HG03521 (cell line): Measurements from ENCODE around the gene CNOT6L.

ENCODE experiments used
- ATAC-seq: cut with Tn5 transposase; IDR thresholded peaks from one replicate; pipeline ENCODE4 v1.9.1; 2021; ENCODE audit warnings: mild to moderate bottlenecking, moderate library complexity; ENCODE audit not compliant: unreplicated experiment

CNOT6L gene

DNA sequence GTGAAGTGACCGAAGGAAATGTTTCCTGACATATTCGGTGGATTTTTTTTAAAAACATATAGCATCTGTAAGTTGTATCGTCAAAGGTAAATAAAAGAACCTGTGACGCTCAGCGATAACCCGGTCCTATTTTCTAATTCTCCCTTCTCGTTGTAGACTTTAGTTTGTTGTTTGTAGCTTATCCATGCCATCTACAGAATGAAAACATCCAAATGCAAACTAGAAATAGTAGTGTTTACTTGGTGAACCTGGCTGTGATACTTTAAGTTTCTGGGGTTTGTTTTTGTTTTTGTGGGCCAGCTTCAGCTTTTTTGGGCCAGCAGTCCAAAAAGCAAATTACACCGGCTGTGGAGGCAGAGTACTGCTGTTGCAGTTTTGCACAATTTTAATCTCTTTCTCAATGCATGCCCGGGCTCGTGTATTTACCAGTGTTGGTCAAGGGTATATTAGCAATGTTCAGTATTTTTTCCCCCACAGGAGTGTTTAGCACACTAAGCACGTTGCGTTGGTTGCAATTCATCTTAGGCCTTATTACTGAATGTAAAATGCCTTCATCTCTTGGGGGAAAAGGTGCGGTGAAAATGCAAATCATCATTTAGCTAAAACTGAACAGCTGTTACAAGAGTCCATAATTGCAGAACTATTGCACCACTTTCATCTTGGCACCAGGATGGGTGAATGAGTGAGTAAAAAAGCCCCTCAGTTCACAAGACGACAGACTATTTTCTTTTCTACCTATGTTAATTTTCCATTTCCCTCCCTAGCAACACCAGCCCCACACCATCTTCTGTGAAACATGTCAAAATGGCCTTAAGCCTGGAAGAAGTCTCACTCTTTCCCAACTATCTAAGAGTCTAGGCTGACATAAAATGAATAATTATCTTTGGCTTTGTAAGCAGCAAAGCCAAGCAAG is 1.7 kb upstream of the CNOT6L start:
- no peak for ATAC-seq

DNA sequence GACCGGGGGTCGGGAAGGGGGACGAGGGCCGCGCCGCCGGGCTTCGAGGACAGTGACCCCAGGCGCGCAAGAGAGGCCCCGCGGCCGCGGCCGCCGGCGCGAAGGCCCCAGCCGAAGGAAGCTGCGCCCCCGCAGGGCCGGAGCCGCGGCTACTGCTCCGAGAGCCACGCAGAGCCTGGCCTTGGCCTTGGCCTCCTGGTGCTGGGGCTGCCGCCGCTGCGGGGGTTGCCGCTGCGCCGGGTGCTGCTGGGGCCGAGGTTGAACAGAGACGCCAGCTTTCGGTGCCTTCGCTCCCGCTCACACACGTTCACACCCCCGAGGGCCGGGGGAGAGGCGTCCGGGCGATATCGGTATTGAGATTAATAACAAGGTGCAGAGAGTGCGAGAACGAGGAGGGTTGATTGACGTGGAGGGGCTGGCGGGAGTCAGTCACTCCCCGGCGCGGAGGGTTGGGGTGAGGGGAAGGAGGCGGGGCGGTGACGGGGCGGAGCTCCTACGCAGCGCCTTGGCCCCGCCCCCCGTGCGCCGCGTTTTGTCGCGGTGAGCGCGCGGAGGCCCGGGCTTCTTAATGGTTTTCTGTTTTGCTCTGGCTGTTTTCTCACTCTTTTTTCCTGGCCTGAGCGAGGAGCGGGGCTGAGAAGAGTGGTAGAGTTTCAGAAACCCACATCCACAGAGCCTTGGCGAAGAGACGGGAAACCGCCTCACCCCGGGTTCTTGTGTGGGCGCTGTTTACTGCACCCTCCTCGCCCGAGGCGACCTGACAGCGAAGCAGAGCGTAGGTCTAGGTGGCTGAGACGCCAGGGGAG is 878 bp upstream of the CNOT6L start:
- peak; percentile 74 for ATAC-seq

DNA sequence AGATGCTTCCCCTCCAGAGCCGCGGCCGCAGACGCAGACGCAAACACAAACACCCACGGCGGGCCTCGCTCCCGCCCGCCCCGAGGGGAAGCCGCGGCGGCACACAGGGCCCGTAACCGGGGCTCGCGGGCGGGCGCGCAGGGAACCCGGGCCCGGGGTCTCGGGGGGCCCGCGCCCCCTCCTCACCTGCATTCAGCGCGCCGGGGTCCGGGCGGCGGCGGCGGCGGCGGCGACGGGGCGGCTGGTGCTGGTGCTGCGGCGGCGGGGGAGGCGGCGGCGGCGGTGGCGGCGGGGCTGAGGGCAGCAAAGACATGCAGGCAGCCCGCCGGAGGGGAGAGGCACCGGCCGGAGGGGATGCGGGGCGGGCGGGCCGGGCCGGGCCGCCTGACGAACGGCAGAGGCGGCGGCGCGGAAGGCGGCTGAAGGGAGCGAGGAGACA is 255 bp upstream of the CNOT6L start:
- peak; percentile 15 for ATAC-seq

DNA sequence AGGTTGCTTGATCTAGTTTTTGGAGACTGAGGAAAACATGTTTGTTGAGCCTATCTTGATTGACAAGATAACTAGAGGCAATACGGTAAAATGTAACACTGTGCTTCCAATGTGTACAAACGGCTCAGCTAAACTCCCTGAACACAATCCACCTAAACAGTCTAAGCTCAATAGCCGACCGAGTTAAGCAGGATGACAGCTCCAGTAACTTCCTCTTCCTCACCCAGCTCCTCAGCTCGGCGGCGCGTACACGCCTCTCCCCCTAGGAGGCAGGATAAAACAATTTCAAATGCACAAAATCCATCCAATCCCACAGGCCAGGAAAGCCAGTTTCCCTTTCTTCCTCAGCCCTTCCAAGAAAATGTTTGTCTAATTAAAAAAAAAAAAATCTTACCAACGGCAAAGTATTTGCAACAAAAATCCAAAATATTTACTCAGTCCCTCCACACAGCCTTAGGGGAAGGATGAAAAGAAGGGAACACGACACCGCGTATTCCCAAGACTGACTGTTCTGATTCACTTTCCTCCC is 1.0 kb downstream of the CNOT6L start:
- ATAC-seq = peak; percentile 12

DNA sequence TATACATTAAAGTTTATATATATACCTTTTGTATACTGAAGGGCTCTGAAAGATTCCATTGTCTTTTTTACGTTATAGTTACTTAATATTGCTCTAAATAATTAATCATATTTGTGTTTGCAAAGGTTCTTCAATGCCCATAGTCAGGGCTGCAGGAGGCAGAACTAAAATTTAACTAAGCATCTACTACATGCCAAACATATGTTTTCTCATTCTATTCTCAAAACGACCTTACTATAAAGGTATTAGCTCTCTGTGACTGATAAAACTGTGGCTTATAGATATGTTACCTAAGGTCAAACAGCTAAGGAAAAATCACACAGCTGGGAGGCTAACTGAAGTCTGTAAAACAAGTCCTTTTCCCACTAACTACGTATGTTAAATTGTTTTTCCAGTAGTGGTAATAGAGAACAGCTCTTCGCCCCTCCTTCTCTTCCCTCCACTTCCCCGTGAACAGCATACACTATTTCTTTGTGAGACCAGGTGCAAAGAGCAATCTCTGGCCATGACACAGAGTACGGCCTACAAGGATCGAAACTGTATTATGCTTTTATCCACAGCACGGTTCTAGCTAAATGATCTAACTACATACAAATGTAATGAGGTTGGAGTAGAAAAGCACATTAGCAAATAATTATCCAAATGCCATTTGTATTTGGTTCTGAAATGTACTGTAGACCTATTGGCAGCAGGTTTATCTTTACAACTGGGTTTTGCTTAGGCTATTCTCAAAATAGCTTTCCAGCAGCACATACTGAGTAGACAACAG is 1.7 kb downstream of the CNOT6L start:
- ATAC-seq = no peak

DNA sequence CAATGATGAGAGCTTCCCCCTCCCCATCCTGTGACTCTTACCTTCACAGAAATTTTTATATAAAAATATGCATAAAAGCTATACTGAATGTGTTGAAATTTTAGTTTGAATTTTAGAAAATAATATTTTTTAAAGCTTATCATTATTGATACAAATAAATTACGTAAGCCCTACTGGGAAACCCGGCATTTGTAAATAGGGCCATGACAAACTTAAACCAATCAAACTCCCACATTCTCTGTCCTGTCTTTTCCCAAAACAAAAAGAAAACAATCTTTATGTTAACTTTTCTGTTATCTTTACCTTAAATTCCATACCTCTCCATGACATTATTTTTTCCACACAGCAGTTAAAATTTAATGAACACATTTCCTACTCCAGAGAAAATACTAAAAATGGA is 2.6 kb downstream of the CNOT6L start:
- ATAC-seq = no peak

DNA sequence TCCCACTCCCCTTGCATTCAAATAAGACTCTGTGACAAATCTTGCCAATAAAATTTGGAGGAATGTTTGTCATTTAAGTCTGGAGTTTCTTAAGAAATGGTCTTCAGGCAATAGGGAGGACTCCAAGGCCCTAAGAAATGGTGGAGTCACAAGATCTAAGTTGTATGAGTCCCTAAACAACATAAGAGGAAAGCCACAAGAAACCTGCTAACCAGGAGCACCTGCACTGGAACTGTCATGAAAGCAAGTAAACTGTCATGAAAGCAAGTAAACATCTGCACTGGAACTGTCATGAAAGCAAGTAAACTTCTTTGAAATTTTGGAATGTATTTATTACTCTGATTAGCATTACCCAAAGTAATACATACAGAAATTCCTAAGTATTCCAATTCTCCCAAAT is 3.5 kb downstream of the CNOT6L start:
- no peak for ATAC-seq

DNA sequence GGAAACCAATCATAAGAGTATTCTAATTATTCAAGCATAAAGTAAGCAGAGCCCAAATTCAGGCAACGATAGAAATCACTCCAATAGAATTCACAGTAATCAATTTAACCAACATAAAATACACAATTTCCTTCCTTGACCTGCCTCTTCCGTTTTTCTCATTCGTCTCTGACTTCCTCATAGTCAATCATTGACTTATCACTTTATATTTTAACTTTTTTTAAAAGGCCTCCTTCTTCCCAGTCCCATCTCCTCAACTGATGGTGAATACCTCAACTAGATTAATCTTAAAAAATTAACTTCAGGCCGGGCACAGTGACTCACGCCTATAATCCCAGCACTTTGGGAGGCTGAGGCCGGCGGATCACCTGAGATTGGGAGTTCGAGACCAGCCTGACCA is 13.3 kb downstream of the CNOT6L start:
- no peak for ATAC-seq

DNA sequence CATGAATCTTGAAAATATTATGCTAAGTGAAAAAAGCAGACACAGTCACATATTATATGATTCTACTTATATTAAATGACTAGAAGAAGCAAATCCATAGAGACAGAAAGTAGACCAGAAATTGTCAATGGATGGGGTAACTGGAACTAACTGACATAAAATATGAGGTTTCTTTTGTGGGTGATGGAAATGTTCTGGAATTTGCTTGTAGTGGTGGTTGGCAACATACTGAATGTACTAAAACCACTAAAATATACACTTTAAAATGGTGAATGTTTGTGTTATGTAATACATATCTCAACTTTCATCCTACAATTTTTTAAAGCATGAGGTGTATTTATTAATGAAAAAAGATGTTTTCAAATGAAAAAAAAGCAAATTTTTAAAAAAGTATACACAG is 14.7 kb downstream of the CNOT6L start:
- no peak for ATAC-seq

DNA sequence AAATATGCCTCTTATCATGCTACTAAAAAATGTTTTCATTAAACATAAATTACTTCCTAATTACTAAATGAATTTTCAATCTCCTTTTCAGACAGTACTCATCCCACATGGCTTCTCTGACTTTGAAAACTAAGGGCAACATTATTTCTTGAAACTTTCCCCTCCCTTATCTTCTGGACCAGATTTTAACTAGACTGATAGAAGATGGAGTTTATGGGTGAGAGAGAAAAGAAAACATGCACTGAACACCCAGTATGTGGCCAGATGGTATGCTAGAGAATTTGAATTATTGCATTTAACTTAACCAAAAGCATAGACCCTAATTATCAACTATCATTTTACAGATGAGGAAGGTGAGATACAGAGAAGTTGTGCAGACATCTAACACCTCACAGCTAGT is 16.8 kb downstream of the CNOT6L start:
- ATAC-seq = no peak

DNA sequence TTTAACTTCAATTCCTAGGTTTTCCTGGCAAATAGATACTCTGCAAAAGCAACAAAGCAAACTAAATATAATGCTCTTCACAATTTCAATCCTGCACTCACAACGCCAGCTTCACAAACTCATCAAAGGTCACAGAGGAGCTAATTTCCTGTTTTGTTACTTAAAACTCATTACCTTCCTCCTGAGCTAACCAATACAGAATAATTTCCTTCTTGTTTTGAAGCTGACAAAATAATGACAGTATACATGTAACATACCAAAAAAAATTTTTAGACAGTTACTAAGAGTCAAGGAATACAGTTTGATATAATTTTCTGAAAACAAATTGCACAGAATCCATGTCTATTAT is 17.9 kb downstream of the CNOT6L start:
- no peak for ATAC-seq

DNA sequence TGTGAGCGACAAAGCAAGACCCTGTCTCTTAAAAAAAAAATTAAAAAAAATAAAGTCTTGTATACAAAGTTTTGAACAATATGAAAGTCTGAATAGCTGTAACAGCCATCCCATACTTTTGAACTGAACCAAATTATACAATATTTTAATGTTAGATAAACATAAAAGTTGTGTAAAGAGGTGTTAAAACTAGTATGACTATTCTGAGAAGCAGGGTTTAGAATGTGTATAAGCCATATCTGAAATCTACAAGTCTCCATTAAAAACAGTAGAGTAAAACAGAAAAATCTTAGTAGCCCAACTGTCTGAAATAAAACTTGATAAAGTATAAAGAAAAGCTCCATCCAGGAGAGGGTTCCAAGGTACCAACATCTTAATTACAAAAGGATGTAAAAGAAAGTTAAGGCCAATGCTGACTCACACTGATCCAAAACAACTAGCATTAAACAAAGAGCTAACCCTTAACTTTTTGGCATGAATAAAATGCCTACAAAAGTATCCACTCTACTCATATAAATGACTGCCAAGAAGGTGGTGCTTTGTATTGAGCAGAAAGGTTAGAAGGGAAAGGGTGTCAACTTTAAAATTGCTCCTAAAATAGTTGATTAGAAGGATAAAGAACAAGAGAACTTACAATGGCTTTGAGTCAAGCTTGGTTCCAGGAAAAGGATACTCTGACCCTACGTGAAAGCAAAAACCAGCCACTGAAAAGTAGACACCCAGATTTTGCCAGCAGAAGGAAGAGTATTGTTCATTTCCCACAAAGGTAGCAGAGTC is 18.5 kb downstream of the CNOT6L start:
- ATAC-seq = no peak

DNA sequence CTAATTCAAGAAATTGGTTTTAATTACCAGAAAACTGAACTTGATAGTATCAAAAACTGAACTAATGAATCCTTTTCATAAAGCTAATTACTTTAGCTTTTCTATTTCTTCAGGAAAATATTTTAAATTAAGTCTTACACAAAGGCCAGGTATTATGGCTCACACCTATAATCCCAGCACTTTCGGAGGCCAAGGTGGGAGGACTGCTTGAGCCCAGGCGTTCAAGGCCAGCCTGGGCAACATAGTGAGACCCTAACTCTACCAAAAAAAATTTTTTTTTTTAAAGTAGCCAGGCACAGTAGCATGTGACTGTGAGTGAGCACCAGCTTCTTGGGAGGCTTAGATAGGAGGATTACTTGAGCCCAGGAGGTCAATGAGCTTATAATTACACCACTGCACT is 19.1 kb downstream of the CNOT6L start:
- ATAC-seq = no peak

DNA sequence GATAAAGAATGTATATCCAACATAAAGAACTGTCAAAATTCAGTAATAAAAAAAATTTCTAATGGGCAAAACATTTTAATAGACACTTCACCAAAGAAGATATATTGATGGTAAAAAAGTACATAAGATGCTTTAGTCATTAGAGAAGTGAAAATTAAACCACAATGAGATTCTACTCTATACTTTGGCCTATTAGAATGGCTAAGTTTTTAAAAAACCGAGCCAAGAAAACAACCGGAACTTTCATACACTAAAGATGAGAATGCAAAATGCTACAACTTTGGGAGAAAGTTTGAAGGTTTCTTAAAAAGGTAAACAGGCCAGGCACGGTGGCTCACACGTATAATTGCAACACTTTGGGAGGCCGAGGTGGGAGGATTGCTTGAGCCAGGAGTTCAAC is 20.8 kb downstream of the CNOT6L start:
- ATAC-seq = no peak

DNA sequence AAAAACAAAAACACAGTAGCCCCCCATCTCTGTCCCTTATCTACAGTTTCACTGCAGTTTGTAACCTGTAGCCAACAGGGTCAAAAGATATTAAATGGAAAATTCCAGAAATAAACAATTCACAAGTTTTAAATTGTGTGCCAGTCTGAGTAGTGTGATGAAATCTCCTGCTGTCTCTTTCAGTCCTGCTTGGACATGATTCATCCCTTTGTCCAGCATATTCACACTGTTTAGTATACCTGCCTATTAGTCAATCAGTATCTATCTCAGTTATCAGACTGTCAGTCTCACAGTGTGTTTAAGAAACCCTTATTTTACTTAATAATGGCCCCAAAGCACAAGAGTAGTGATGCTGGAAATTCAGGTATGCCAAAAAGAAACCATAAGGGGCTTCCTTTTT is 21.9 kb downstream of the CNOT6L start:
- no peak for ATAC-seq

DNA sequence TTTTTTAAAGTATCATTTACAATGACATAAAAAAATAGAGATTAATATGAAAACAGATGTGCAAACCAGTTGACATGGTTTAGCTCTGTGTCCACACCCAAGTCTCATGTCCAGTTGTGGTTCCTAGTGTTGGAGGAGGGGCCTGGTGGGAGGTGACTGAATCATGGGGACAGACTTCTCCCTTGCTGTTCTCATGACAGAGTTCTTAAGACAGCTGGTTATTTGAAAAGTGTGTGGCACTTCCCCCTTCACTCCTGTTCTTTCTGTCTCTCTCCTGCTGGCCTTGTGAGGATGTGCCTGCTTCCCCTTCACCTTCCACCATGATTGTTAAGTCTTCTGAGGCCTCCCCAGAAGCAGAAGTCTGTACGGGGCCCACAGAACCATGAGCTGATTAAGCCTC is 23.8 kb downstream of the CNOT6L start:
- ATAC-seq = no peak

DNA sequence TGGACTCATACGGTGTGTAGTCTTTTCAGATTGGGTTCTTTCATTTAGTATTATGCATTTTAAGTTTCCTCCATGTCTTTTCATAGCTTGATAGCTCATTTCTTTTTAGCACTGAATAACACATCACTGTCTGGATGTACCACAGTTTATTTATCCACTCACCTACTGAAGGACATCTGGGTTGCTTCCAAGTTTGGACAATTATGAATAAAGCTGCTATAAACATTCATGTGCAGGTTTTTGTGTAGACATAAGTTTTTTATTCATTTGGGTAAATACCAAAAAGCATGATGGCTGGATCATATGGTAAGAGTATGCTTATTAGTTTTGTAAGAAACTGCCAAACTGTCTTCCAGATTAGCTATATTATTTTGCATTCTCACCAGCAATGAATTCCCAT is 29.0 kb downstream of the CNOT6L start:
- no peak for ATAC-seq

DNA sequence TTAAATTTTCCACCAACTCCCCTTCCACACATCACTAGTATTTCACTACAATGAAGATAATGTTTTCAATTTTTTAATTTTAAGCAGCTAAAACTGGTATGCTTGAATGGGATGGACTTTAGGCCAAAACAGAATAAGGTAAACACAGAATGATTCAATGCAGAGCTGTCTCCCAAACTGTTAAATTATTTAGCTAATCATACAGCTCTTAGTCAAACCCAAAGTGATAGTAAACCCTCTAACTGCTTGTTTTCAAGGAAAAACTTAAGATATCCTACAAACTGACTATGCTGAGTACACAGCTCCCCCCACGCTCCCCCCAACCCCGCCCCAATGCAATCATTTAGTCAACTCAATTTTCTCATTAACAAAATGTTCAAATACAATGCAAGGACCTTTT is 30.2 kb downstream of the CNOT6L start:
- ATAC-seq = no peak

DNA sequence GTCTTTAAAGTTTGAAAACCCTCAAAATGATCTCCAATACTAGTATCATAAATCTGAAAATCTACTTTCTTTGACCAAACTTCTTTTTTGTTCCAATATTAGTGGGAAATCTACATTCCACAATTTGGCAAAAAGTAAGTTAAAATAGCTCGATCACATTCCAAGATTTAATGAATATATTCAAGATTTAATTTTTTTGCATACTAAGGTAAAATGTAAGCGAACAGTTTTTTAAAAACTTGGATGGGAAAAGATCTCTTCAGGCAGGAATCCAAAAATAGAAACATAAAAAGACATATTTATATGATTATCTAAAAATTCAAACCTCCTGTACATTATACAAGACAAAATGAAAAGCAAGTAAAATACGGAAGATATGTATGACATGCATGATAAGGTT is 31.2 kb downstream of the CNOT6L start:
- no peak for ATAC-seq

DNA sequence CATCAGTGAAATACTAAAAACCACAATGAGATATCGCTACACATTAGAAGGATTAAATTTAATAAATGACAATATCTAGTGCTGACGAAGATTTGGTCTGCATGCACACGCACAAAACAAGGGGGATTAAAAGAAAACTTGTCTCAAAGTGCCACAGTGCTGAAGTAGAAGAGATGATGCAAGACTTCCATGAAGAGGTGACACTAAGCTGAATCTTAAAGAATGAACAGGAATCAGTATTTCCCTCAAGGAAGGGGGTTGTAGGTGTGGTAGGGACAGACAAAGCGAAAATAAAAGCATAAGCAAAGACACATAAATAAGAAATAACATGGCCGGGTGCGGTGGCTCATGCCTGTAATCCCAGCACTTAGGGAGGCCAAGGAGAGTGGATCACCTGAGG is 33.5 kb downstream of the CNOT6L start:
- ATAC-seq = no peak
